Transverse colon (tissue), 3 donors: ENCODE results near the gene GPSM1.

Experiments
- CTCF ChIP-seq, 5 experiments: fragments of 200-600 bp in 3 of 5; fragments of 450-650 bp in 2 of 5; sonication (generic) in 3 of 5; IDR thresholded peaks; 1 replicate in 2 of 5; 2 replicates in 3 of 5; pipeline ENCODE4 v1.5.1; 2016 to 2017; ENCODE audit warnings: antibody characterized with exemption in 5 of 5, inconsistent platforms in 3 of 5, mild to moderate bottlenecking in 2 of 5, moderate library complexity in 1 of 5
- EP300 ChIP-seq: sonication (generic); formaldehyde crosslinking; IDR thresholded peaks from one replicate; pipeline ENCODE4 v1.6.1; 2017; ENCODE audit warnings: antibody characterized with exemption, low read depth
- POLR2A ChIP-seq: fragments of 450-650 bp; IDR thresholded peaks from one replicate; pipeline ENCODE4 v1.6.1; 2016; ENCODE audit warnings: antibody characterized with exemption, mild to moderate bottlenecking, moderate library complexity

GRCh38 chr9:136307215-136307750 is 20.1 kb upstream of the GPSM1 start:
- TF ChIP-seq CTCF (IDR thresholded peaks at IDR 0.05) (no peak), POLR2A (no peak), EP300 (no peak)
